ENCODE measurements around the gene FHAD1.

FHAD1 gene

GRCh38 chr1:15337656-15338402, 90.8 kb downstream of the FHAD1 start:
- H3K27ac ChIP-seq (ENCODE audit: low read depth, low read length, poor library complexity, severe bottlenecking), result no peak overlapping the region
- no peaks in the 10 kb centered on the region for H3F3A ChIP-seq (ENCODE audit: insufficient read depth, low read length)
- no peaks in the 10 kb centered on the region for H3K4me1 ChIP-seq (ENCODE audit: insufficient read depth, low read length, severe bottlenecking)
- no peak for TF ChIP-seq CTCF (IDR thresholded peaks at IDR 0.05; ENCODE audit: low read length)
- H4K20me1 ChIP-seq (ENCODE audit: insufficient read depth, low read length), result no peaks in the 10 kb centered on the region
- H3K9me2 ChIP-seq (ENCODE audit: low read depth, low read length), result no peaks in the 10 kb centered on the region
- H3K4me2 ChIP-seq (ENCODE audit: low read length), result no peak overlapping the region
- no peak overlapping the region for H3K4me3 ChIP-seq (ENCODE audit: low read depth, low read length, poor library complexity, severe bottlenecking)
- peaks cover 5% of the 10 kb centered on the region; the same call in 1 of the 2 replicates for H3K27me3 ChIP-seq (ENCODE audit: insufficient read depth, low read length)
- no peaks in the 10 kb centered on the region for H3K36me3 ChIP-seq (ENCODE audit: insufficient read depth, low read length)
- H3K9me3 ChIP-seq (ENCODE audit: low read length), result no peaks in the 10 kb centered on the region
- no peak overlapping the region for H3K9ac ChIP-seq (ENCODE audit: low read length)
- no peaks in the 10 kb centered on the region for H3K79me2 ChIP-seq (ENCODE audit: insufficient read depth, low read length)
- no peak overlapping the region for H2AFZ ChIP-seq (ENCODE audit: low read length)

- Histone ChIP-seq H3K79me2 (ENCODE audit: insufficient read depth, low read length) (no peaks in the 10 kb centered on the region), H2AFZ (ENCODE audit: low read length) (no peak overlapping the region), H4K20me1 (ENCODE audit: insufficient read depth, low read length) (no peaks in the 10 kb centered on the region), H3K27ac (ENCODE audit: low read depth, low read length, poor library complexity, severe bottlenecking) (no peak overlapping the region), H3K9me2 (ENCODE audit: low read depth, low read length) (no peaks in the 10 kb centered on the region), H3K4me1 (ENCODE audit: insufficient read depth, low read length, severe bottlenecking) (no peaks in the 10 kb centered on the region), H3K27me3 (ENCODE audit: insufficient read depth, low read length) (peaks cover 5% of the 10 kb centered on the region; the same call in 1 of the 2 replicates), H3K4me3 (ENCODE audit: low read depth, low read length, poor library complexity, severe bottlenecking) (no peak overlapping the region), H3K9ac (ENCODE audit: low read length) (no peak overlapping the region), H3K9me3 (ENCODE audit: low read length) (no peaks in the 10 kb centered on the region), H3K4me2 (ENCODE audit: low read length) (no peak overlapping the region), H3F3A (ENCODE audit: insufficient read depth, low read length) (no peaks in the 10 kb centered on the region), H3K36me3 (ENCODE audit: insufficient read depth, low read length) (no peaks in the 10 kb centered on the region)
- no peak for TF ChIP-seq CTCF (IDR thresholded peaks at IDR 0.05; ENCODE audit: low read length)
- TF ChIP-seq EZH2 (IDR thresholded peaks at IDR 0.05; ENCODE audit: borderline replicate concordance, low read length), result no peak
Measured at GRCh38 chr1:15339570-15339969, 92.5 kb downstream of the FHAD1 start.

DNA sequence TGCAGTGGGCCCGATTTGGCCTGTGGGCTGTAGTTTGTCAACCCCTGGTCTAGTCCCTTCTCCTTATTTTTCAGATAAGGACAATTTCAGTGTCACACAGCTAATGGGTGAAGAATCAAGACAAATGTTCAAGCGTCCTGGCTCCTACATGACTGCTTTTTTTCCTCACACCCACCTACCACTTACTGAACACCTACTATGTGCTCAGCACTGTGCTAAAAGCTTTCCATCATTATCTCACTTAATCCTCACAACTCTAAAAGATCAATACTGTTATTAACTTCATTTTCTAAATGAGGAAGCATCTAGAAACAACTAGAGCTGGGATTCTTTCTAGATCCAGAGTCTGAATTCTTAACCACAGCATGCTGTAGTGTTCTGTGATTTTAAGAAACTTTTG, 94.2 kb downstream of the FHAD1 start:
- Histone ChIP-seq H2AFZ (ENCODE audit: low read length) (no peak overlapping the region), H3F3A (ENCODE audit: insufficient read depth, low read length) (no peaks in the 10 kb centered on the region), H3K79me2 (ENCODE audit: insufficient read depth, low read length) (no peaks in the 10 kb centered on the region), H3K9me2 (ENCODE audit: low read depth, low read length) (no peaks in the 10 kb centered on the region), H3K9ac (ENCODE audit: low read length) (no peak overlapping the region), H4K20me1 (ENCODE audit: insufficient read depth, low read length) (no peaks in the 10 kb centered on the region), H3K36me3 (ENCODE audit: insufficient read depth, low read length) (no peaks in the 10 kb centered on the region), H3K9me3 (ENCODE audit: low read length) (no peaks in the 10 kb centered on the region), H3K27ac (ENCODE audit: low read depth, low read length, poor library complexity, severe bottlenecking) (no peak overlapping the region), H3K4me3 (ENCODE audit: low read depth, low read length, poor library complexity, severe bottlenecking) (no peak overlapping the region), H3K27me3 (ENCODE audit: insufficient read depth, low read length) (peaks cover 5% of the 10 kb centered on the region; the same call in 1 of the 2 replicates), H3K4me1 (ENCODE audit: insufficient read depth, low read length, severe bottlenecking) (no peaks in the 10 kb centered on the region), H3K4me2 (ENCODE audit: low read length) (no peak overlapping the region)
- TF ChIP-seq EZH2 (IDR thresholded peaks at IDR 0.05; ENCODE audit: borderline replicate concordance, low read length), result no peak

Data from OCI-LY1 (cell line).